ENCODE results near the gene TJAP1.
"Not testable (repeated sequence)": the region's sequence is repeated elsewhere in the genome, so short reads cannot be mapped to it uniquely, and the experiment has no call there.

Gene TJAP1

DNA sequence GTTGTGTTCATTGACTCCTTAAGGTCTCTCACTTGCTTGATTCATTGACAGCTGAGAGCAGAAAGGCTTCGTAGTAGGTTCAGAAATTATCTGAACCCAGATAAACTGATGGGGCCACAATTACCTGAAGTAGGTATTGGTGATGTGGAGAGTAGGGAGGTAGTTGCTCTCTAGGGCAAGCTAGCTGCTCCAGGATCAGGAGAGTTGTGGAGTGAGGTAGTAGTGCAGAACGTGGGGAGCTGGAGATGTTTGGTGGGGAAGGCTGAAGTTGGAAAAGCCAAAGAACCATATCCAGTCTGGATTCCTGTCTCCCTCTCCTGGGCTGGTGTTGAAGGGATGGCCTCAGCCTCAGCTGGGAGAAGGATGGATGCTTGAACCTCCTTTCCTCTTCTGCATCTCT lies 15.9 kb downstream of the TJAP1 start:
- Histone ChIP-seq H3K9ac (ENCODE audit: insufficient read length) (no peak overlapping the region), H3K36me3 (ENCODE audit: insufficient read depth, low read length) (peaks cover 7% of the 10 kb centered on the region; the same call in 1 of the 2 replicates), H3K9me3 (ENCODE audit: low read depth, low read length) (no peaks in the 10 kb centered on the region), H3K4me3 (no peak overlapping the region), H3K27ac (no peak overlapping the region)
- TF ChIP-seq FOXP2 (optimal IDR thresholded peaks at IDR 0.05; ENCODE audit: control extremely low read depth, extremely low read length, insufficient read depth): no peak
- TF ChIP-seq POLR2AphosphoS5 (IDR thresholded peaks at IDR 0.05; ENCODE audit: borderline replicate concordance, low read depth, low read length): no peak
- TF ChIP-seq EZH2 (IDR thresholded peaks at IDR 0.05): no peak
- DNase-seq (ENCODE audit: low read depth, low spot score): no peak

DNA sequence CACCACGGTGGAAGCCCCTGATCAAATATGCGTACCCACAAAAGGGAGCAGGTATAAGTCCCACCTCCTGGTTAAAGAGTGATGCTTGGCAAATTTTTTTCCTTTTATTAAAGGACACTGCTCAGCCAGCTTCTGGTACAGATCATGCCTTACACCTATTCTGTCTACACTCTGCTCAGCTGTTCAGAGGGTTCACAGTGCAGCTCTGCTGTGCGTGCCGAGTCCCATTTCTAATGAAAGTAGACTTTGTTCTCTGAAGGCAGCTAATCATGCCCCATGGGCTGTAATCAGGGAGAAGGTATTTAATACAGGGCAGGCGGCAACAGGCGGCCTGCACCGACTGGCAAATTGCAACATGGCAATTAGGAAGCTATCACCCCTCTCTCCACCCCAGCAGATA lies 16.5 kb downstream of the TJAP1 start:
- H3K4me3 ChIP-seq: no peak overlapping the region
- no peaks in the 10 kb centered on the region for H3K9me3 ChIP-seq (ENCODE audit: low read depth, low read length)
- peaks cover 11% of the 10 kb centered on the region; the same call in 1 of the 2 replicates for H3K36me3 ChIP-seq (ENCODE audit: insufficient read depth, low read length)
- DNase-seq (ENCODE audit: low read depth, low spot score): no peak
- H3K9ac ChIP-seq (ENCODE audit: insufficient read length): no peak overlapping the region
- H3K27ac ChIP-seq: no peak overlapping the region
- no peak for TF ChIP-seq EZH2 (IDR thresholded peaks at IDR 0.05)
- no peak for TF ChIP-seq FOXP2 (optimal IDR thresholded peaks at IDR 0.05; ENCODE audit: control extremely low read depth, extremely low read length, insufficient read depth)
- no peak for TF ChIP-seq POLR2AphosphoS5 (IDR thresholded peaks at IDR 0.05; ENCODE audit: borderline replicate concordance, low read depth, low read length)

DNA sequence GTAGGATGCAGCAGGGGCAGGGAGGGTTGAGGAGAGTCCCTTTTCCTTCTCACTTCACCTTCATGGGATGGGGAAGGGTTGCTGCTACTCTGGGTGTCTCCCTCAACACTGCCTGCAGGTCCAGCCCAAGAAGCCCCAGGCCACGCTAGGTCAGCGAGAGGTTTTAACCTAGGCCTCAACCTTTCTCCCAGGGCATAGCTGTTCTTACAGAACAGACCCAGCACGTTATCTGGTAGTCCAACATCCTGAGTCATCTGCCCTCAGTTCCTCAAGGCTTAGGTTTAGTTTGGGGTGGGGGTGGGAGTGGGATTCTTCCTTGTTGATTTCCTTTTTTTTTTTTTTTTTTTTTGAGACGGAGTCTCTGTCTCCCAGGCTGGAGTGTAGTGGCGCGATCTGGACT lies 17.0 kb downstream of the TJAP1 start:
- DNase-seq (ENCODE audit: low read depth, low spot score): no peak
- TF ChIP-seq POLR2AphosphoS5 (IDR thresholded peaks at IDR 0.05; ENCODE audit: borderline replicate concordance, low read depth, low read length) (no peak), EZH2 (IDR thresholded peaks at IDR 0.05) (no peak), FOXP2 (optimal IDR thresholded peaks at IDR 0.05; ENCODE audit: control extremely low read depth, extremely low read length, insufficient read depth) (no peak)
- H3K9ac ChIP-seq (ENCODE audit: insufficient read length): no peak overlapping the region
- no peak overlapping the region for H3K4me3 ChIP-seq
- no peak overlapping the region for H3K27ac ChIP-seq
- H3K9me3 ChIP-seq (ENCODE audit: low read depth, low read length): no peaks in the 10 kb centered on the region
- H3K36me3 ChIP-seq (ENCODE audit: insufficient read depth, low read length): peaks cover 16% of the 10 kb centered on the region; the same call in 1 of the 2 replicates

DNA sequence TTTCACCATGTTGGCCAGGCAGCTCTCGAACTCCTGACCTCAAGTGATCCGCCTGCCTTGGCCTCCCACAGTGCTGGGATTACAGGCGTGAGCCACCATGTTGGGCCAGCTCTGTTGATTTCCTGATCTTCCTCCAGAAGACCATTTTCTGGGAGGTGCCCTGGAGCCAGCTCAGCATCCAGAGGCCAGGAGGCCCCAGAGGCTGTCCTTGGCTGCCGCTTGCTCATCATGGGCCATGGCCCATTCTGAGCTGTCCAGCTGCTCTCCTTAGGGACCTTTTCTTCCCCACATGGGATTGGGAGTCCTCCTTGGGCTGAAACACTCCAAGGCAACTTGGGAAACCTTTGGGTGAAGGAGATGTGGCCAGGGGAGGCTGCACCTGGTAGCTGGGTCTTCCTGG lies 17.4 kb downstream of the TJAP1 start:
- no peak for DNase-seq (ENCODE audit: low read depth, low spot score)
- no peak overlapping the region for H3K9ac ChIP-seq (ENCODE audit: insufficient read length)
- no peak overlapping the region for H3K27ac ChIP-seq
- H3K9me3 ChIP-seq (ENCODE audit: low read depth, low read length): no peaks in the 10 kb centered on the region
- TF ChIP-seq POLR2AphosphoS5 (IDR thresholded peaks at IDR 0.05; ENCODE audit: borderline replicate concordance, low read depth, low read length) (no peak), EZH2 (IDR thresholded peaks at IDR 0.05) (no peak), FOXP2 (optimal IDR thresholded peaks at IDR 0.05; ENCODE audit: control extremely low read depth, extremely low read length, insufficient read depth) (no peak)
- H3K36me3 ChIP-seq (ENCODE audit: insufficient read depth, low read length): peaks cover 20% of the 10 kb centered on the region; the same call in 1 of the 2 replicates
- no peak overlapping the region for H3K4me3 ChIP-seq

DNA sequence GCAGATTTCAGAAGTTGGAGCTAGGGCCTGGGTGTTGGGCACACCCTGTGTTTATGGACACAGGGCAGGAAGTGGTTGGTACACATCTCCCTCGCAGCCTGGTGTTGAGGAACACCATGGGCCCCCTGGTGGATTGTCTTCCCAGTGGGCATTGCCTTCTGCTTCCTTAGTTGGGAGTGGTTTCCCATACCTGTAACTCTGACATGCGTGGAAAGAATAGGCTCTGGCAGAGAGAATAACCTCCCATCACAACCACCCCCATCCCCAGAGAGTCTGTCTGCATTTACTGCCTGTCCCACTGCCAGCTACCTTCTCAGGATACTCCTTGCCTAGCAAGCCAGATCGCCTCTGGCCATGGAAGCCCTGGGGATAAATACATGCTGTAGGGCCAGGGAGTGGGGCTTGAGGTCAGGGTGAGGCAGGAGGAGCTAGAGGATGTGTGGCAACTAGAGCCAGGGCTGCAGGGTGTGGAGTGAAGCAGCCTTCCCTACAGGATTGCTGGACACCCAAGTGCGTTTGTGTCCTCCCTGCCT lies 18.1 kb downstream of the TJAP1 start:
- Histone ChIP-seq H3K4me3 (no peak overlapping the region), H3K36me3 (ENCODE audit: insufficient read depth, low read length) (peaks cover 26% of the 10 kb centered on the region; the same call in 1 of the 2 replicates), H3K9me3 (ENCODE audit: low read depth, low read length) (no peaks in the 10 kb centered on the region), H3K9ac (ENCODE audit: insufficient read length) (no peak overlapping the region), H3K27ac (0 out of 2 replicates have a peak overlapping the region, but pooled peaks have one; percentile 17)
- DNase-seq (ENCODE audit: low read depth, low spot score): no peak
- no peak for TF ChIP-seq POLR2AphosphoS5 (IDR thresholded peaks at IDR 0.05; ENCODE audit: borderline replicate concordance, low read depth, low read length)
- TF ChIP-seq FOXP2 (optimal IDR thresholded peaks at IDR 0.05; ENCODE audit: control extremely low read depth, extremely low read length, insufficient read depth): no peak
- TF ChIP-seq EZH2 (IDR thresholded peaks at IDR 0.05): no peak

DNA sequence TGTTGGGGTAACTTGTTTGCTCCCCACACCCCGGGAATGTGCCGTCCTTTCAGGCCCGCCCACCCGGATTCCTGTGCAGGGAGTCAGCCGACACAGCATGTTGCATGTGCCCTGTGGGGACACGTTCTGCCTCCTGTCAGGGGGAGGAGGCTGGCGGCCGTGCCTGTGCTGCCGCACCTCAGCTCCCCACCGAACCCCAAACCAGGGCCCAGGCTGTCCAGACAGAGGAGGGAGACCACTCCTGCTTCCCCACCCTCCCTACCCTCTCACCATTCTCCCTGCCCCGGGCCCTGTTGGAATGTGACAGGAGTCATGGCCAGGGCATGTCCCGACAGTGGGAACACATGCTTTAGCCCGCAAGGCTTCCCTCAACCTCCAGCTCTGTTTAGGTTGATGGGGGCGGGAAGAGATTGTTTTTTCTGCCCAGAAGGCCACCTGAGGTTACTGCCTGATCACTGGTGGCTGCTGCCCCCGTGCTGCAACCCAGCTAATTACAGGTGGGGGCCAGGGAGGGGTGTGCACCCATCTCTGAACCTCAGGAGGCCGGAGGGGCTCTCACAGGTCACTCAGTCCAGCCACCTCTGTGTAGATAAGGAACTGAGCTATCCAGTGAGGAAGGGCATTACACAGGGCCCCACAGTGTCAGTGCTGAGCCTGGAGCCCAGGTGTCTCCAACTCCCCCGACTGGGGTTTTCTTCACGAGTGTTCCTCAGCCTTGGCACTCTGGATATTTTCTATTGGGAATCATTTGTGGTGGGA lies 19.2 kb downstream of the TJAP1 start:
- Histone ChIP-seq H3K9me3 (ENCODE audit: low read depth, low read length) (no peaks in the 10 kb centered on the region), H3K9ac (ENCODE audit: insufficient read length) (peak overlapping the region; percentile 37), H3K4me3 (no peak overlapping the region), H3K27ac (no peak overlapping the region), H3K36me3 (ENCODE audit: insufficient read depth, low read length) (peaks cover 37% of the 10 kb centered on the region; the same call in 1 of the 2 replicates)
- no peak for DNase-seq (ENCODE audit: low read depth, low spot score)
- TF ChIP-seq FOXP2 (optimal IDR thresholded peaks at IDR 0.05; ENCODE audit: control extremely low read depth, extremely low read length, insufficient read depth) (no peak), POLR2AphosphoS5 (IDR thresholded peaks at IDR 0.05; ENCODE audit: borderline replicate concordance, low read depth, low read length) (no peak), EZH2 (IDR thresholded peaks at IDR 0.05) (no peak)

DNA sequence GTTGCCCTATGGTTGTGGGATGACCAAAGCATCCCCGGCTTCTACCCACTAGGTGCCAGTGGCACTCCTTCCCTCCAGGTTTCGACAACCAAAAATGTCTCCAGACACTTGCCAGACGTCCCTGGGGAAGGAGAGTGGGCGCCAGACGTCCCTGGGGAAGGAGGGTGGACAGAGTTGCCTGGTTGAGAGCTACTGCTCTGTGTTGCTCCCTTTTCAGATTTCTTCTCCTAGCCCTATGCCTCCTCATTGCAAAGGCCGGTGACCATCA lies 19.7 kb downstream of the TJAP1 start:
- Histone ChIP-seq H3K4me3 (no peak overlapping the region), H3K9me3 (ENCODE audit: low read depth, low read length) (no peaks in the 10 kb centered on the region), H3K27ac (no peak overlapping the region), H3K9ac (ENCODE audit: insufficient read length) (no peak overlapping the region), H3K36me3 (ENCODE audit: insufficient read depth, low read length) (peaks cover 38% of the 10 kb centered on the region; the same call in 1 of the 2 replicates)
- no peak for DNase-seq (ENCODE audit: low read depth, low spot score)
- TF ChIP-seq POLR2AphosphoS5 (IDR thresholded peaks at IDR 0.05; ENCODE audit: borderline replicate concordance, low read depth, low read length): no peak
- TF ChIP-seq FOXP2 (optimal IDR thresholded peaks at IDR 0.05; ENCODE audit: control extremely low read depth, extremely low read length, insufficient read depth): no peak
- TF ChIP-seq EZH2 (IDR thresholded peaks at IDR 0.05): no peak

DNA sequence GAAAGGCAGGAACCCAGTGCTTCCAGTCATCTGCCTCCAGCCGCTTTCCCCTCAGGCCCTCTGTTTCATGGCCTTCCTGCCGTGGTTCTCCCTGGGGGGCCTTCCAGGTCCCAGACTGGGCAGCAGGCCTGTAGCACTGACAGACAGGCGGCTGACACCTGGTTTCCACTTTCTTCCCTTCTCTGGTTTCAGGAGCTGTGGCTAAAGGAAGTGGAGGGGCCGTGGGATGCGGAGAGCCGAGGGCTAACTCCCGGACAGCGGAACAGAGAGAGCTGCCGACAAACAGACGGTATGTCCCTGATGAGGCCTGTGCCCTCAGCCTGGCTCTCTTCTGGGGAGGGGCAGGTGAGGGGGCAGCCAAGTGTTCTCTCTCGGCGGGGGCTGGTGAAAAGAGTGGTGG lies 20.3 kb downstream of the TJAP1 start:
- Histone ChIP-seq H3K27ac (no peak overlapping the region), H3K4me3 (no peak overlapping the region), H3K9me3 (ENCODE audit: low read depth, low read length) (no peaks in the 10 kb centered on the region), H3K36me3 (ENCODE audit: insufficient read depth, low read length) (peaks cover 40% of the 10 kb centered on the region; the same call in 1 of the 2 replicates), H3K9ac (ENCODE audit: insufficient read length) (no peak overlapping the region)
- no peak for TF ChIP-seq EZH2 (IDR thresholded peaks at IDR 0.05)
- no peak for TF ChIP-seq FOXP2 (optimal IDR thresholded peaks at IDR 0.05; ENCODE audit: control extremely low read depth, extremely low read length, insufficient read depth)
- no peak for TF ChIP-seq POLR2AphosphoS5 (IDR thresholded peaks at IDR 0.05; ENCODE audit: borderline replicate concordance, low read depth, low read length)
- no peak for DNase-seq (ENCODE audit: low read depth, low spot score)

DNA sequence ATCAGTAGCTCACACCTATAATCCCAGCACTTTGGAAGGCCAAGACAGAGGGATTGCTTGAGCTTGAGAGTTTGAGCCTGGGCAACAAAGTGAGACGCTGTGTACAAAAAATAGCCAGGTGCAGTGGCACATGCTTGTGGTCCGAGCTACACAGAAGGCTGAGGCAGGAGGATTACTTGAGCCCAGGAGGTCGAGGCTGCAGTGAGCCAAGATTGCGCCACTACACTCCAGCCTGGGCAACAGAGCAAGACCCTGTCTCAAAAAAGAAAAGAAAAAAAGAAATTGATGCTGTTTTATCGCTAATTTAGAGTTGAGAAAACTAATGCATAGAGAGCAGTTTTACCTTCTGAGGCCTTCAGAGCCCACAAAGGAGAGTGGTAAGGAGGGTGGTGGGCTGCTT lies 20.9 kb downstream of the TJAP1 start:
- not testable (repeated sequence) for H3K4me3 ChIP-seq; DNase-seq (ENCODE audit: low read depth, low spot score); H3K9me3 ChIP-seq (ENCODE audit: low read depth, low read length); H3K9ac ChIP-seq (ENCODE audit: insufficient read length); H3K27ac ChIP-seq
- peaks cover 40% of the 10 kb centered on the region; the same call in 1 of the 2 replicates for H3K36me3 ChIP-seq (ENCODE audit: insufficient read depth, low read length)
